Tibial artery (tissue), 4 donors: ENCODE results near the gene PRICKLE4.

Experiments used
- DNase-seq, 2 donors: peaks; one replicate each; pipeline ENCODE4 v3.0.0-alpha.2; 2019
- H3K27ac ChIP-seq, 2 donors: fragments of 200-600 bp; sonication (generic) in 1 of 2; 1 replicate in 1 of 2; 2 replicates in 1 of 2; pipeline ENCODE4 v1.5.1; 2018 to 2019; ENCODE audit warnings: mild to moderate bottlenecking in 1 of 2
- H3K27me3 ChIP-seq, 2 donors: fragments of 200-600 bp; sonication (generic) in 1 of 2; one replicate each; pipeline versions ENCODE4 v1.5.1 to v1.6.0; 2016 to 2019
- H3K36me3 ChIP-seq, 3 donors: fragments of 200-600 bp; sonication (generic) in 2 of 3; one replicate each; pipeline ENCODE4 v1.5.1; 2016 to 2019; ENCODE audit warnings: mild to moderate bottlenecking in 2 of 3
- H3K4me1 ChIP-seq, 4 donors: fragments of 200-600 bp; sonication (generic) in 2 of 4; 1 replicate in 3 of 4; 2 replicates in 1 of 4; pipeline ENCODE4 v1.5.1; 2016 to 2019
- H3K4me3 ChIP-seq, 2 donors: fragments of 200-600 bp; sonication (generic) in 1 of 2; 1 replicate in 1 of 2; 2 replicates in 1 of 2; pipeline ENCODE4 v1.5.1; 2018 to 2019; ENCODE audit warnings: mild to moderate bottlenecking in 2 of 2
- H3K9me3 ChIP-seq, 3 donors: fragments of 200-600 bp; sonication (generic) in 1 of 3; one replicate each; pipeline ENCODE4 v1.5.1; 2016 to 2019
- CTCF ChIP-seq, 2 experiments: fragments of 200-600 bp in 1 of 2; fragments of 450-650 bp in 1 of 2; IDR thresholded peaks; one replicate each; pipeline ENCODE4 v1.5.1; 2017 to 2019; ENCODE audit warnings: antibody characterized with exemption in 2 of 2, mild to moderate bottlenecking in 1 of 2, moderate library complexity in 1 of 2
- intact Hi-C: fragments of 100-400 bp; cut with DNase I; formaldehyde crosslinking; loops from one replicate; pipeline ENCODE4 v1.15.0; 2023; ENCODE audit warnings: low total_unique reads

Gene PRICKLE4

GRCh38 chr6:41767112-41767833 lies 13.3 kb upstream of the PRICKLE4 start:
- Histone ChIP-seq H3K36me3 (peaks cover 20 to 36% (median 21%) of the 10 kb centered on the region in 3 donors), H3K9me3 (no peaks in the 10 kb centered on the region), H3K4me3 (no peak overlapping the region), H3K27ac (no peak overlapping the region), H3K27me3 (no peaks in the 10 kb centered on the region), H3K4me1 (no peaks in the 10 kb centered on the region)
- intact Hi-C loops = no loop called here
- DNase-seq = peak in 1 of 2 donors; percentile 40
- TF ChIP-seq CTCF (IDR thresholded peaks at IDR 0.05) = no peak

- DNase-seq = no peak
- intact Hi-C loops = no loop called here
- H3K4me3 ChIP-seq = no peak overlapping the region
- no peaks in the 10 kb centered on the region for H3K27me3 ChIP-seq
- no peaks in the 10 kb centered on the region for H3K4me1 ChIP-seq
- no peaks in the 10 kb centered on the region for H3K9me3 ChIP-seq
- H3K36me3 ChIP-seq = peaks cover 28 to 51% (median 34%) of the 10 kb centered on the region in 3 donors
- no peak for TF ChIP-seq CTCF (IDR thresholded peaks at IDR 0.05)
- H3K27ac ChIP-seq = no peak overlapping the region
Measured at GRCh38 chr6:41768545-41769308, 11.9 kb upstream of the PRICKLE4 start.

- Histone ChIP-seq H3K9me3 (no peaks in the 10 kb centered on the region), H3K36me3 (peaks cover 32 to 57% (median 41%) of the 10 kb centered on the region in 3 donors)
Measured at GRCh38 chr6:41769376-41769775, 11.2 kb upstream of the PRICKLE4 start.

GRCh38 chr6:41770381-41771057 lies 10.1 kb upstream of the PRICKLE4 start:
- H3K36me3 ChIP-seq = peaks cover 35 to 69% (median 52%) of the 10 kb centered on the region in 3 donors
- no peak for DNase-seq
- intact Hi-C loops = no loop called here
- H3K27me3 ChIP-seq = no peaks in the 10 kb centered on the region
- H3K4me3 ChIP-seq = no peak overlapping the region
- no peak overlapping the region for H3K27ac ChIP-seq
- TF ChIP-seq CTCF (IDR thresholded peaks at IDR 0.05) = no peak
- no peaks in the 10 kb centered on the region for H3K4me1 ChIP-seq
- no peaks in the 10 kb centered on the region for H3K9me3 ChIP-seq

More at GRCh38 chr6:41769376-41769775, 11.2 kb upstream of the PRICKLE4 start:
- H3K27ac ChIP-seq = no peak overlapping the region
- no peak for TF ChIP-seq CTCF (IDR thresholded peaks at IDR 0.05)
- no peak overlapping the region for H3K4me3 ChIP-seq
- no peaks in the 10 kb centered on the region for H3K4me1 ChIP-seq
- H3K27me3 ChIP-seq = no peaks in the 10 kb centered on the region
- intact Hi-C loops = no loop called here
- no peak for DNase-seq

- TF ChIP-seq CTCF (IDR thresholded peaks at IDR 0.05) = no peak
- H3K27me3 ChIP-seq = no peaks in the 10 kb centered on the region
- DNase-seq = no peak
- no peaks in the 10 kb centered on the region for H3K4me1 ChIP-seq
- intact Hi-C loops = no loop called here
- peaks cover 36 to 77% (median 57%) of the 10 kb centered on the region in 3 donors for H3K36me3 ChIP-seq
- no peak overlapping the region for H3K4me3 ChIP-seq
- no peaks in the 10 kb centered on the region for H3K9me3 ChIP-seq
- H3K27ac ChIP-seq = no peak overlapping the region
Measured at GRCh38 chr6:41771058-41771983, 9.3 kb upstream of the PRICKLE4 start.
